IMR-90 (cell line): ENCODE results near the gene CEP128. TPM values are rescaled to one million over a fixed set of nuclear protein-coding genes. Genes with fewer than 3 reads are reported as not detected.

Experiments used
- ATAC-seq: fragments of 200-7000 bp; cut with Tn5 transposase; 2 replicates; pipeline ENCODE4 v1.9.1; 2020; ENCODE audit warnings: low read depth, mild to moderate bottlenecking, moderate library complexity
- BruUV-seq: library from RNA; stranded (reverse); fragments of 400-500 nt; replicated peaks from 2 replicates; lab custom pipeline; 2021; lab: Mats Ljungman, UMichigan
- CTCF ChIA-PET: fragments of 300-600 bp; formaldehyde crosslinking; extraction: SDS; loops from one replicate; lab custom pipeline; 2021; ENCODE audit warnings: antibody characterized with exemption; lab: Yijun Ruan, JAX
- POLR2A ChIA-PET: fragments of 300-600 bp; sonication (Branson Sonifier 250); formaldehyde crosslinking; loops from one replicate; lab custom pipeline; 2022; ENCODE audit warnings: antibody characterized with exemption; ENCODE audit not compliant: unreplicated experiment; lab: Charles Lee
- DNase-seq: peaks from one replicate; pipeline ENCODE4 v3.0.0; 2013
- H2AFZ ChIP-seq: replicated peaks from 2 replicates; pipeline ENCODE3; 2013; ENCODE audit warnings: low read length, mild to moderate bottlenecking; ENCODE audit not compliant: poor library complexity
- H2AK5ac ChIP-seq: 2 replicates; pipeline ENCODE4 v1.6.1; 2013; ENCODE audit warnings: low read depth, low read length, inconsistent platforms
- H2AK9ac ChIP-seq: replicated peaks from 2 replicates; pipeline ENCODE3; 2013; ENCODE audit warnings: mild to moderate bottlenecking, low read depth, low read length, moderate library complexity; ENCODE audit not compliant: poor library complexity
- H2BK120ac ChIP-seq: 2 replicates; pipeline ENCODE4 v1.6.1; 2013; ENCODE audit warnings: low read depth, low read length, inconsistent platforms
- H2BK15ac ChIP-seq: 3 replicates; pipeline ENCODE4 v1.6.1; 2013; ENCODE audit warnings: low read depth, low read length, inconsistent platforms
- H2BK20ac ChIP-seq: 2 replicates; pipeline ENCODE4 v1.6.1; 2013; ENCODE audit warnings: low read depth, mild to moderate bottlenecking, inconsistent platforms, low read length, moderate library complexity
- H2BK5ac ChIP-seq: 2 replicates; pipeline ENCODE4 v1.6.1; 2013; ENCODE audit warnings: mild to moderate bottlenecking, low read depth, low read length, inconsistent platforms; ENCODE audit not compliant: poor library complexity, severe bottlenecking
- H3K14ac ChIP-seq: replicated peaks from 2 replicates; pipeline ENCODE4 v1.6.1; 2013; ENCODE audit warnings: low read depth, low read length, inconsistent platforms
- H3K18ac ChIP-seq: 2 replicates; pipeline ENCODE4 v1.6.1; 2013; ENCODE audit warnings: low read depth, low read length, control low read depth
- H3K23ac ChIP-seq: 2 replicates; pipeline ENCODE4 v1.6.1; 2013; ENCODE audit warnings: low read depth, low read length, inconsistent platforms
- H3K27ac ChIP-seq: 2 replicates; pipeline ENCODE4 v1.5.1; 2013; ENCODE audit warnings: mild to moderate bottlenecking, control low read depth, low read length; ENCODE audit not compliant: insufficient read depth
- H3K27me3 ChIP-seq: 2 replicates; pipeline ENCODE4 v1.6.1; 2013; ENCODE audit warnings: low read length; ENCODE audit not compliant: control insufficient read depth, insufficient read depth
- H3K36me3 ChIP-seq: 2 replicates; pipeline ENCODE4 v1.6.1; 2013; ENCODE audit warnings: low read length, mixed read lengths; ENCODE audit not compliant: control insufficient read depth, insufficient read depth
- H3K4ac ChIP-seq: 2 replicates; pipeline ENCODE4 v1.6.1; 2013; ENCODE audit warnings: low read depth, low read length, inconsistent platforms
- H3K4me1 ChIP-seq: 2 replicates; pipeline ENCODE4 v1.6.1; 2013; ENCODE audit warnings: low read length, mixed read lengths; ENCODE audit not compliant: control insufficient read depth, insufficient read depth
- H3K4me2 ChIP-seq: 2 replicates; pipeline ENCODE4 v1.6.1; 2013; ENCODE audit warnings: low read depth, mild to moderate bottlenecking, control low read depth, low read length, moderate library complexity
- H3K4me3 ChIP-seq: 2 replicates; pipeline ENCODE4 v1.5.1; 2013; ENCODE audit warnings: low read depth, mild to moderate bottlenecking, control low read depth, low read length, moderate library complexity; ENCODE audit not compliant: insufficient read depth
- H3K56ac ChIP-seq: 2 replicates; pipeline ENCODE4 v1.6.1; 2013; ENCODE audit warnings: low read length, inconsistent platforms; ENCODE audit not compliant: insufficient read depth; ENCODE audit errors: extremely low read depth
- H3K79me1 ChIP-seq, 2 experiments: 2 replicates each; pipeline ENCODE4 v1.6.1; 2013; ENCODE audit warnings: low read length in 2 of 2, inconsistent platforms in 1 of 2, low read depth in 1 of 2
- H3K9ac ChIP-seq: 2 replicates; pipeline ENCODE4 v1.6.1; 2013; ENCODE audit warnings: low read depth, low read length, control low read depth
- H3K9me1 ChIP-seq: 2 replicates; pipeline ENCODE4 v1.6.1; 2013; ENCODE audit warnings: low read length, inconsistent platforms; ENCODE audit not compliant: insufficient read depth
- H3K9me3 ChIP-seq: 2 replicates; pipeline ENCODE4 v1.6.1; 2013; ENCODE audit warnings: low read length; ENCODE audit not compliant: control insufficient read depth, insufficient read depth
- H4K20me1 ChIP-seq: 2 replicates; pipeline ENCODE4 v1.6.1; 2013; ENCODE audit warnings: low read length, inconsistent platforms; ENCODE audit not compliant: insufficient read depth
- H4K5ac ChIP-seq: 2 replicates; pipeline ENCODE4 v1.6.1; 2013; ENCODE audit warnings: mild to moderate bottlenecking, low read depth, low read length, control low read depth
- H4K8ac ChIP-seq, 2 experiments: 2 replicates each; pipeline ENCODE4 v1.6.1; 2013; ENCODE audit warnings: low read depth in 2 of 2, low read length in 2 of 2, control low read depth in 1 of 2, inconsistent platforms in 1 of 2
- H4K91ac ChIP-seq: 2 replicates; pipeline ENCODE4 v1.6.1; 2013; ENCODE audit warnings: low read depth, low read length, inconsistent platforms; ENCODE audit not compliant: insufficient read depth
- BHLHE40 ChIP-seq: fragments of 150-350 bp; IDR thresholded peaks from 2 replicates; pipeline ENCODE4 v1.6.1; 2016; ENCODE audit warnings: mild to moderate bottlenecking, low read depth, low read length
- CEBPB ChIP-seq: IDR thresholded peaks from 2 replicates; pipeline ENCODE4 v1.6.1; 2012; ENCODE audit warnings: low read depth, low read length, improper control_type of control experiment
- CHD1 ChIP-seq: IDR thresholded peaks from 2 replicates; pipeline ENCODE4 v1.6.1; 2012; ENCODE audit warnings: low read depth, low read length, improper control_type of control experiment
- CTCF ChIP-seq: conservative IDR thresholded peaks from 2 replicates; pipeline ENCODE4 v1.5.1; 2012; ENCODE audit warnings: mild to moderate bottlenecking, low read depth, low read length, improper control_type of control experiment
- ELK1 ChIP-seq: fragments of 150-350 bp; IDR thresholded peaks from 2 replicates; pipeline ENCODE4 v1.6.1; 2016; ENCODE audit warnings: low read depth, mild to moderate bottlenecking, low read length, moderate library complexity, borderline replicate concordance
- FOS ChIP-seq: fragments of 150-350 bp; IDR thresholded peaks from 2 replicates; pipeline ENCODE4 v1.6.1; 2016; ENCODE audit warnings: low read depth, low read length
- MAFK ChIP-seq: IDR thresholded peaks from 2 replicates; pipeline ENCODE4 v1.6.1; 2012; ENCODE audit warnings: low read depth, low read length, improper control_type of control experiment
- MXI1 ChIP-seq: IDR thresholded peaks from 2 replicates; pipeline ENCODE4 v1.6.1; 2012; ENCODE audit warnings: low read depth, mild to moderate bottlenecking, low read length, moderate library complexity, borderline replicate concordance
- NFE2L2 ChIP-seq: fragments of 150-350 bp; IDR thresholded peaks from 2 replicates; pipeline ENCODE4 v1.6.1; 2016; ENCODE audit warnings: low read depth, mild to moderate bottlenecking, low read length
- POLR2A ChIP-seq: IDR thresholded peaks from 2 replicates; pipeline ENCODE4 v1.6.1; 2012; ENCODE audit warnings: mild to moderate bottlenecking, low read depth, low read length
- RAD21 ChIP-seq: IDR thresholded peaks from 2 replicates; pipeline ENCODE4 v1.6.1; 2012; ENCODE audit warnings: low read length, improper control_type of control experiment
- RCOR1 ChIP-seq: IDR thresholded peaks from 2 replicates; pipeline ENCODE4 v1.6.1; 2012; ENCODE audit warnings: mild to moderate bottlenecking, low read length, improper control_type of control experiment; ENCODE audit not compliant: insufficient replicate concordance
- RFX5 ChIP-seq: IDR thresholded peaks from 2 replicates; pipeline ENCODE4 v1.8.0; 2012; ENCODE audit warnings: low read depth, mild to moderate bottlenecking, low read length, moderate library complexity
- USF2 ChIP-seq: fragments of 150-350 bp; IDR thresholded peaks from 2 replicates; pipeline ENCODE4 v1.6.1; 2017; ENCODE audit warnings: mild to moderate bottlenecking, antibody characterized with exemption, low read length, low read depth
- dilution Hi-C: fragments of 300-500 bp; cut with HindIII; formaldehyde crosslinking; loops from one replicate; pipeline ENCODE4 v1.14.3; 2018; ENCODE audit warnings: low sequenced_read_pairs; ENCODE audit not compliant: unreplicated experiment
- in situ Hi-C: fragments of 300-500 bp; cut with MboI; formaldehyde crosslinking; loops from 3 replicates; pipeline ENCODE4 v1.14.3; 2019; ENCODE audit warnings: low sequenced_read_pairs, inconsistent platforms, mixed read lengths
- intact Hi-C: fragments of 100-400 bp; cut with micrococcal nuclease; formaldehyde crosslinking; loops from 2 replicates; pipeline ENCODE4 v1.10.0; 2022
- polyA plus RNA-seq, 3 experiments: library from polyadenylated mRNA; depleted of rRNA; stranded (reverse); fragments of >200 nt; gene quantifications; 2 replicates each; pipeline ENCODE4 v1.2.3, GENCODE V29; 2012; ENCODE audit warnings: low replicate concordance in 1 of 3
- total RNA-seq: library from RNA; depleted of rRNA; stranded (reverse); fragments of >200 nt; gene quantifications from 2 replicates; pipeline ENCODE4 v1.2.3, GENCODE V29; 2012

CEP128 gene
- total and polyA plus RNA-seq, 2 of the 4 experiments (the other 2 are of a cell fraction): 1.9 to 5.7 TPM

GRCh38 chr14:80629606-80630005 lies 311.9 kb downstream of the CEP128 start:
- H3K14ac ChIP-seq: no peak overlapping the region
- no peak overlapping the region for H3K4me3 ChIP-seq
- dilution Hi-C loops: no loop called here
- no peaks in the 10 kb centered on the region for H4K20me1 ChIP-seq
- no peaks in the 10 kb centered on the region for H3K9me1 ChIP-seq
- intact Hi-C loops: no loop called here
- H3K9ac ChIP-seq: no peak overlapping the region
- H4K91ac ChIP-seq: no peak overlapping the region
- no peak overlapping the region for H2AK9ac ChIP-seq
- DNase-seq (peak; percentile 40), ATAC-seq (no peak)
- no peak overlapping the region for H2AFZ ChIP-seq
- no peaks in the 10 kb centered on the region for H3K36me3 ChIP-seq
- no peaks in the 10 kb centered on the region for H3K9me3 ChIP-seq
- no peak overlapping the region for H2AK5ac ChIP-seq
- H3K79me1 ChIP-seq: peaks cover 0 to 4% of the 10 kb centered on the region in 2 experiments; a peak in 2 of 4 replicates
- no peak overlapping the region for H3K56ac ChIP-seq
- no peak overlapping the region for H2BK120ac ChIP-seq
- no TSS peak for BruUV-seq
- no peak overlapping the region for H3K4ac ChIP-seq
- no peak overlapping the region for H3K27ac ChIP-seq
- H4K8ac ChIP-seq: peak overlapping the region in 1 of 2 experiments; percentile 3; a peak in 1 of 4 replicates
- H4K5ac ChIP-seq: no peak overlapping the region
- H3K4me1 ChIP-seq: peaks cover 2% of the 10 kb centered on the region; the same call in 1 of the 2 replicates
- H2BK5ac ChIP-seq: no peak overlapping the region
- in situ Hi-C loops: no loop called here
- H2BK20ac ChIP-seq: no peak overlapping the region
- no peak overlapping the region for H2BK15ac ChIP-seq
- H3K23ac ChIP-seq: no peak overlapping the region
- CTCF ChIA-PET: interaction anchor here (0.6 kb wide), 1 partner anchor 235 kb away, joined by 3 read pairs; no protein-coding TSS in a partner anchor
- H3K4me2 ChIP-seq: no peak overlapping the region
- H3K18ac ChIP-seq: no peak overlapping the region
- POLR2A ChIA-PET: no interaction called here
- TF ChIP-seq CEBPB (no peak), RCOR1 (no peak), CHD1 (no peak), MAFK (no peak), NFE2L2 (no peak), MXI1 (no peak), ELK1 (no peak), USF2 (no peak), BHLHE40 (no peak), FOS (no peak), RAD21 (no peak), RFX5 (no peak), CTCF (no peak), POLR2A (no peak)
- H3K27me3 ChIP-seq: no peaks in the 10 kb centered on the region
